Measurements from ENCODE around the gene DHH. TPM values are rescaled to one million over a fixed set of nuclear protein-coding genes. Genes with fewer than 3 reads are reported as not detected.

DHH gene
- total RNA-seq, 1 experiment from 2014 or later = 0.13 TPM

DNA sequence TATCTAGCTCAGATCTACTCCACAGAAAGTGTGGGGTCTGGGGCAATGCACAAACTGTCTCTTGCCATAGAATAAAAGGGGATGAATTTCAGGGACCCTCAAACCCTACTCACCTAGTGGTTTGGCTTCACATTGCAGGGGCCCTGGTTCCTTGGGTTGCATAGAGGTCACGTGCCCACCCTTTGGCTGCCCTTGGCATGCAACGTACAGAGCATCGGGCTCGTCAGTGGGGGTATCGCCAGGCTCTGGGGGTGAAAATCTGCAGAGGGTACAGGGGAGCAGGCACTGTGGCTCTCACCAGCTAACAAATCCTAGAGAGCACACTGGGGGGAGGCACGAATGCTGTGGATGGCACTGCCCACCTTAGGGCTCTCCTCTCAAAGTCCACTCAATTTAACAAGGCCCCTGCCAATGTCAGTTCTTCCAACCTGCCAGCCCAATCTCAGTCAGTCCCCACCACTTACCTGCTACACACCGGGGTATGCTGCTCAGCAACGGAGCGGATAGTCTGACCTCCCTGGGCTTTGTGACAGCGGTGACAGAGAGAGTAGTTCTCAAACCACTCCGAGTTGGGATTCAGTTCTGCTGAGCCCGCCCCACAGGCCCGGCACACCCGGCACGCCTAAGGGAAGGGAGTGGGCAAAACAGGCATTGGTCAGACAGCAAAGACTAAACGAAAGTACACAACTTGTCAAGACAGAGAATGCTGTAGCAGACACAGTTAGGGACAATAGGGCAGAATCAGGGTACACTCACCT lies 42.0 kb downstream of the DHH start:
- Histone ChIP-seq H3K4me2 (no peak overlapping the region), H3K27me3 (ENCODE audit: insufficient read depth, low read depth) (no peaks in the 10 kb centered on the region), H3K4me1 (replicated peaks; ENCODE audit: insufficient read depth) (peaks cover 16% of the 10 kb centered on the region), H3K36me3 (ENCODE audit: low read depth) (peaks cover 25% of the 10 kb centered on the region), H3K4me3 (no peak overlapping the region), H3K27ac (no peak overlapping the region), H4K20me1 (ENCODE audit: insufficient read depth) (peaks cover 47% of the 10 kb centered on the region), H2AFZ (no peak overlapping the region), H3K9me2 (ENCODE audit: insufficient read depth) (no peaks in the 10 kb centered on the region), H3K9me3 (ENCODE audit: insufficient read depth, low read depth) (no peaks in the 10 kb centered on the region), H3K79me2 (ENCODE audit: low read depth) (peaks cover 33% of the 10 kb centered on the region), H3F3A (ENCODE audit: insufficient read depth, low read depth) (no peaks in the 10 kb centered on the region)
- no TSS peak for BruUV-seq (replicated peaks)
- POLR2A ChIA-PET (ENCODE audit: unreplicated experiment) = no interaction called here
- CTCF ChIA-PET = no interaction called here
- no peak for DNase-seq
- TF ChIP-seq EZH2 (IDR thresholded peaks at IDR 0.05; ENCODE audit: low read depth) (no peak), CTCF (conservative IDR thresholded peaks at IDR 0.05) (no peak)
- intact Hi-C loops (cut with micrococcal nuclease; ENCODE audit: unreplicated experiment) = no loop called here

DNA sequence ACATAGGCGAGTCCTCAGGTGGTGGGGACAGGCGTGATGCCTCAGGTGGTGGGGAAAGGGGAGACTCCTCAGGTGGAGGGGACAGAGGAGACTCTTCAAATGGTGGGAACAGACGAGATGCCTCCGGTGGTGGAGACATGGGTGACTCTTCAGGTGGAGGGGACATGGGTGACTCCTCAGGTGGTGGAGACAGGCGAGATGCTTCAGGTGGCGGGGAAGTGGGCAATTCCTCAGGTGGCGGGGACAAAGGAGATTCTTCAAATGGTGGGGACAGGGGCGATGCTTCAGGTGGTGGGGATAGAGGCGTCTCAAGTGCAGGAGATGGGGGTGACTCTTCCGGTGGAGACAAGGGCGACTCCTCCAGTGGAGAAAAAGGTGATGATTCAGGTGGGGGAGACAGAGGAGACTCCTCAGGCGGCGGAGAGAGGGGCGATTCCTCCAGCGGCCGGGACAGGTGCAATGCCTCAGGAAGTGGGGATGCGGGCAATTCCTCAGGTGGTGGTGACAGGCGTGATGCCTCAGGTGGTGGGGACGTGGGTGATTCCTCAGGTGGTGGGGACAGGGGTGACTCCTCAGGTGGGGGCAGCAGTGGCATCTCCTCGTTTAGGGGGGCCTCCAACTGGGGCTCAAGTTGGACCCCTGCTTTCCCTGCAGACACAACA lies 42.7 kb downstream of the DHH start:
- H3K4me3 ChIP-seq = no peak overlapping the region
- no peak overlapping the region for H3K4me2 ChIP-seq
- TF ChIP-seq CTCF (conservative IDR thresholded peaks at IDR 0.05) (no peak), EZH2 (IDR thresholded peaks at IDR 0.05; ENCODE audit: low read depth) (no peak)
- POLR2A ChIA-PET (ENCODE audit: unreplicated experiment) = no interaction called here
- no peaks in the 10 kb centered on the region for H3K9me3 ChIP-seq (ENCODE audit: insufficient read depth, low read depth)
- H3K79me2 ChIP-seq (ENCODE audit: low read depth) = peaks cover 26% of the 10 kb centered on the region
- no peaks in the 10 kb centered on the region for H3K9me2 ChIP-seq (ENCODE audit: insufficient read depth)
- peaks cover 25% of the 10 kb centered on the region for H3K36me3 ChIP-seq (ENCODE audit: low read depth)
- no peak overlapping the region for H2AFZ ChIP-seq
- no peak overlapping the region for H3K27ac ChIP-seq
- no peak for DNase-seq
- no peaks in the 10 kb centered on the region for H3K27me3 ChIP-seq (ENCODE audit: insufficient read depth, low read depth)
- intact Hi-C loops (cut with micrococcal nuclease; ENCODE audit: unreplicated experiment) = no loop called here
- H3F3A ChIP-seq (ENCODE audit: insufficient read depth, low read depth) = no peaks in the 10 kb centered on the region
- CTCF ChIA-PET = no interaction called here
- peaks cover 40% of the 10 kb centered on the region for H4K20me1 ChIP-seq (ENCODE audit: insufficient read depth)
- H3K4me1 ChIP-seq (replicated peaks; ENCODE audit: insufficient read depth) = peaks cover 8% of the 10 kb centered on the region
- BruUV-seq (replicated peaks) = no TSS peak

DNA sequence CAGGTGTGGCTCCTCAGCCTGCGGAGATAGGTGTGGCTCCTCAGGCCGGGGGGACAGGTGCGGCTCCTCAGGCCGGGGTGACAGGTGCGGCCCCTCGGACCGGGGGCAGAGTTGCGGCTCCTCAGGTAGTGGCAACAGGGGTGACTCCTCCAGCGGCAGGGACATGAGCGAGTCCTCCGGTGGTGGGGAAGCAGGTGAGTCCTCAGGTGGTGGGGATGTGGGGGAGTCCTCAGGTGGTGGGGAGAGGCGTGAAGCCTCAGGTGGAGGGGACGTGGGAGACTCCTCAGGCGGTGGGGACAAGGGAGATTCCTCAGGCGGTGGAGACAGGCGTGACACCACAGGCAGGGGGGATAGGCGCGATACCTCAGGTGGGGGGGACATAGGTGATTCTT lies 43.2 kb downstream of the DHH start:
- Histone ChIP-seq H3K27ac (no peak overlapping the region), H3K79me2 (ENCODE audit: low read depth) (peaks cover 21% of the 10 kb centered on the region), H2AFZ (no peak overlapping the region), H3F3A (ENCODE audit: insufficient read depth, low read depth) (no peaks in the 10 kb centered on the region), H4K20me1 (ENCODE audit: insufficient read depth) (peaks cover 35% of the 10 kb centered on the region), H3K4me3 (no peak overlapping the region), H3K27me3 (ENCODE audit: insufficient read depth, low read depth) (no peaks in the 10 kb centered on the region), H3K36me3 (ENCODE audit: low read depth) (peaks cover 25% of the 10 kb centered on the region), H3K4me2 (no peak overlapping the region), H3K9me3 (ENCODE audit: insufficient read depth, low read depth) (no peaks in the 10 kb centered on the region), H3K4me1 (replicated peaks; ENCODE audit: insufficient read depth) (peaks cover 3% of the 10 kb centered on the region), H3K9me2 (ENCODE audit: insufficient read depth) (no peaks in the 10 kb centered on the region)
- POLR2A ChIA-PET (ENCODE audit: unreplicated experiment) = no interaction called here
- CTCF ChIA-PET = no interaction called here
- TF ChIP-seq CTCF (conservative IDR thresholded peaks at IDR 0.05) (no peak), EZH2 (IDR thresholded peaks at IDR 0.05; ENCODE audit: low read depth) (no peak)
- DNase-seq = no peak
- intact Hi-C loops (cut with micrococcal nuclease; ENCODE audit: unreplicated experiment) = no loop called here
- no TSS peak for BruUV-seq (replicated peaks)

Measured in PC-9 (cell line).